Measurements from ENCODE around the gene NEDD9. TPM values are rescaled to one million over a fixed set of nuclear protein-coding genes. Genes with fewer than 3 reads are reported as not detected.

NEDD9 gene
- total and polyA plus RNA-seq, 2 of the 13 experiments (the other 11 are each of a cell fraction or from before 2014, with no cell fraction given), result 27.1 to 389 TPM

- peak; percentile 36; the same call in 1 of the 2 replicates for TF ChIP-seq ZBTB43 (CRISPR knock-in tag; conservative IDR thresholded peaks at IDR 0.05)
- TF ChIP-seq TAF1 (CRISPR knock-in tag; IDR thresholded peaks at IDR 0.05), result peak; percentile 8; the same call in 1 of the 2 replicates
- TF ChIP-seq SP140L (CRISPR knock-in tag; IDR thresholded peaks at IDR 0.05; ENCODE audit: borderline replicate concordance), result no peak
- peak; percentile 12 for TF ChIP-seq SAP130 (CRISPR knock-in tag; IDR thresholded peaks at IDR 0.05; ENCODE audit: low read depth)
- TF ChIP-seq HDAC1 (CRISPR knock-in tag; IDR thresholded peaks at IDR 0.05), result 0 out of 2 replicates have a peak, but pooled peaks have one; percentile 29
- TF ChIP-seq BRF2 (CRISPR knock-in tag; IDR thresholded peaks at IDR 0.05), result no peak
- 0 out of 2 replicates have a peak, but pooled peaks have one; percentile 15 for TF ChIP-seq ZNF546 (CRISPR knock-in tag; conservative IDR thresholded peaks at IDR 0.05)
Measured at GRCh38 chr6:11230158-11231107, 2.0 kb downstream of the NEDD9 start (continued).

- peaks cover 0 to 4% of the 10 kb centered on the region in 2 experiments; a peak in 2 of 5 replicates for H3K27me3 ChIP-seq (ENCODE audit: control insufficient read depth in 1 of 2, insufficient read depth in 2 of 2, low read length in 2 of 2)
- H4K20me1 ChIP-seq (ENCODE audit: insufficient read depth, low read length), result peaks cover 77% of the 10 kb centered on the region
- peak overlapping the region; percentile 80 to 94 (median 87) for H3K4me3 ChIP-seq (replicated peaks in 1 of 3; ENCODE audit: insufficient read depth in 1 of 3, low read depth in 2 of 3, low read length in 3 of 3)
- H3K9ac ChIP-seq (ENCODE audit: insufficient read depth, low read depth, low read length), result peak overlapping the region; percentile 96
- H3K79me2 ChIP-seq (ENCODE audit: insufficient read depth, low read length), result peaks cover 88% of the 10 kb centered on the region
- DNase-seq (ENCODE audit: low spot score), result no peak
- H3K9me3 ChIP-seq (ENCODE audit: low read length), result no peaks in the 10 kb centered on the region
- in situ Hi-C loops (cut with HindIII; ENCODE audit: extremely low pct_ligation_motif_present, low pct_unique_long_range_greater_than_20kb), result loop anchor here (5.0 kb wide), 1 partner anchor 268 kb away; no protein-coding TSS in a partner anchor
- H2AFZ ChIP-seq (ENCODE audit: low read length), result no peak overlapping the region
- 0% methylated on average over 5 of the region's 5 CpGs for WGBS (ENCODE audit: low lambda C conversion rate)
- TSS peak; percentile 52 for BruUV-seq (replicated peaks)
- CTCF ChIA-PET (ENCODE audit: low intra/inter-chr PET ratio, low total read pairs), result no interaction called here
- H3K4me1 ChIP-seq (ENCODE audit: insufficient read depth, low read length), result peaks cover 54% of the 10 kb centered on the region
- POLR2A ChIA-PET, result interaction anchor here (1.2 to 5.5 kb wide), 6 partner anchors 9 to 165 kb away, joined by 3 to 106 read pairs (median 20); no protein-coding TSS in a partner anchor
- peak overlapping the region; percentile 90 for H3K4me2 ChIP-seq (ENCODE audit: low read depth, low read length)
- no peak for FAIRE-seq
- peaks cover 4 to 37% of the 10 kb centered on the region in 2 experiments; a peak in 4 of 5 replicates for H3K36me3 ChIP-seq (replicated peaks in 1 of 2; ENCODE audit: control insufficient read depth in 1 of 2, insufficient read depth in 2 of 2, low read length in 2 of 2)
- peak overlapping the region; percentile 94 for H3K27ac ChIP-seq (ENCODE audit: extremely low read length, insufficient read depth, low read length)
- ATAC-seq, result no peak
- intact Hi-C loops (cut with micrococcal nuclease; ENCODE audit: unreplicated experiment), result loop anchor here (5.0 to 10.0 kb wide), 2 partner anchors 87 to 275 kb away; no protein-coding TSS in a partner anchor
- TF ChIP-seq PPARG (CRISPR knock-in tag; conservative IDR thresholded peaks at IDR 0.05), result no peak
- peak; percentile 4; the same call in 1 of the 2 replicates for TF ChIP-seq CCDC6 (CRISPR knock-in tag; IDR thresholded peaks at IDR 0.05)
- TF ChIP-seq ZNF558 (CRISPR knock-in tag; IDR thresholded peaks at IDR 0.05; ENCODE audit: borderline replicate concordance), result peak; percentile 83; the same call in 1 of the 2 replicates
- TF ChIP-seq SNAPC4 (CRISPR knock-in tag; IDR thresholded peaks at IDR 0.05), result 0 out of 2 replicates have a peak, but pooled peaks have one; percentile 41
- TF ChIP-seq ZNF317 (CRISPR knock-in tag; IDR thresholded peaks at IDR 0.05), result 0 out of 2 replicates have a peak, but pooled peaks have one; percentile 20
- peak; percentile 22; the same call in 1 of the 2 replicates for TF ChIP-seq NFIC (IDR thresholded peaks at IDR 0.05; ENCODE audit: low read length)
- 0 out of 2 replicates have a peak, but pooled peaks have one; percentile 31 for TF ChIP-seq ZNF546 (CRISPR knock-in tag; conservative IDR thresholded peaks at IDR 0.05)
Measured at GRCh38 chr6:11229655-11230046, 2.8 kb downstream of the NEDD9 start.

All from HepG2 (cell line).